Hepatic stellate cell (primary cell): ENCODE measurements around the gene BNC2.
A peak's percentile ranks its signal among the peaks of the same experiment; 100 is the strongest.

Experiments used
- DNase-seq: peaks from one replicate; pipeline ENCODE4 v3.0.0; 2011; ENCODE audit warnings: low spot score

BNC2 gene

DNA sequence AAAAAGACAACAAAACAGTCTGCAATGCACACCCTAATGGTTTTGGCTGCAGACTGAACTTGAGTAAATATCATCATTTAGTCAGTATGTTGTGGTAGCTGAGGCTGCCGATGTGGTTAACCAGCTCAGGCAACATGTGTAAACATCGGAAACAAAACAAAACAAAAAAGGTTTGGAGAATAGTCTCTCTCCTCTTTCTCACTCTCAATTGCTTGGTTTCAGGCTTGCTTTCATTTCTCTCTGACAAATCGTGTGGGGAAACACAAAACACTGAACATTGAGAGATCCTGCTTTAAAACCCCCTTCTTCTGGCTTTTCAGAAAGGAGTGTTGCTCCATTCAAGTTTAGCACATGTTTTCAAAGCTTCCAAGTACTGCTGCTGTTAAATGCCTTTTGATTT, 453.3 kb downstream of the BNC2 start:
- DNase-seq: peak; percentile 12

DNA sequence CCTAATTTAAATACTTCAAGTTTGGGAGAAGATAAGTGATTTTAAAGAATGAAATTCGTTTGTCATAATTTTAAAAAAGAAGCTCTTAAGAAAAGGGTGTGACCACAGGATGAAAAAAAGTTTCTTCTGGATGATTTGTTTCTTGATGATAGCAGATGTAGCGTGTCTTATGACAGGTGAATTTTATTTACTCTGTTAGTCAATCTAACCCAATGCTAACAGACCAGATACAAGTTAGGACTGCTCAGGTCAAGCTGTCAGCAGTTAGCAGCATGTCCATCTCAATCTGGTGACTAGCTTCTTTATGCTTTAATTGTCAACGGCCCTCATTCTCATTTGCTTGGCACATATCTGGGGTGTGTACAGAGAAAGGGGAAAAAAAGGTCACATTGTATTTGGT, 456.0 kb downstream of the BNC2 start:
- DNase-seq: no peak

- peak; percentile 14 for DNase-seq
These were observed 456.9 kb downstream of the BNC2 start for GRCh38 chr9:16413509-16414016.

DNA sequence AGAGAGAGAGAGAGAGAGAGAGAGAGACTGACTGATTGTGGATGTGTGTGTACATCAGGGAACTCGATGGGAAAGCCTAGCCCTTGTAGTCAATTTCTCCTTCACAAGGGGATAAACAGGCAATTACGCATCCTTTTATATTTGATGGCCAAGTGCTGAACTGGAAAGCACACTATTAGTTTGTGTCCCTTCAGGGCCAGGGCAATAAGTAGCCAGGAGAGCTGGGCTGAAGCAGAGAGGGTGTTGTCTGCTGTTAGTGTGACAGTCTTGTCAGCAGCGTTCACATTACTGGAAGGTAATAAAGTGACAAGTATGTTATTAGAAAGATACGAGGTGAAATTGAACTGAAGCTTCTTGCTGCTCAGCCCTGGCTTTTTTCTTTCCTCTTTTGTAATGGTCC, 457.7 kb downstream of the BNC2 start:
- DNase-seq: no peak

GRCh38 chr9:16411311-16411710, 459.2 kb downstream of the BNC2 start:
- DNase-seq: no peak

DNA sequence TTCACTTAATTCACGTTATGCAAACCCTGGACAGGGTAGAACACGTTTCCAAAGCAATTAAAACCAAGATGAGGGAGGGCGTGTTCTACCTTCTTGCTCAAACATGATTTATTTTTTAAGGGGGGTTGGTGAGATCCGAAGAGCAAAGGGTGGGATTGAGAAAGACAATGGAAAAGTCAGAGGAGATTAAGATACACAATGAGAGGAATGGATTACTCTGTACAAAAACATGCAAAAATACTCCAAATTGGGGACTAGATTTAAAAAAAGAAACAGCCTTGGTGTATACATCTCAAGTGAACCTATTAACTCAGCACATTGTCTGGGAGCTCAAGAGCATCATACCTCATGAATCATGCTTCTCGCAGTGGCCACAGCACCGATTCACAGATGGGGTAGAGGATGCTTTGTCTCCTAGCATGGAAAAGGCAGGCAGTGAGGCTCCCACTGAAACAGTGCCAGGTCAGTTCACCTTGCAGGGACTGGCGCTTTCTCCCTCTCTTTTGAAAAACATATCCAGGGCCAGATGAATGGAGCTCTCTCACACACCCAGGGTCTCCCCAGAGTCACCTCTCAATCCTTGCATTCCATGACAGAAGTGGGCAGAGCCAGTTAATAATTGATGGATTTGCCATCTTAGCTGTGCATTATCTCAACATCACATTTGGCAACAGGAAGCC, 459.7 kb downstream of the BNC2 start:
- no peak for DNase-seq

GRCh38 chr9:16407617-16408016, 462.9 kb downstream of the BNC2 start:
- DNase-seq: no peak

- DNase-seq: no peak
These were observed 463.8 kb downstream of the BNC2 start for GRCh38 chr9:16406526-16407225.

DNA sequence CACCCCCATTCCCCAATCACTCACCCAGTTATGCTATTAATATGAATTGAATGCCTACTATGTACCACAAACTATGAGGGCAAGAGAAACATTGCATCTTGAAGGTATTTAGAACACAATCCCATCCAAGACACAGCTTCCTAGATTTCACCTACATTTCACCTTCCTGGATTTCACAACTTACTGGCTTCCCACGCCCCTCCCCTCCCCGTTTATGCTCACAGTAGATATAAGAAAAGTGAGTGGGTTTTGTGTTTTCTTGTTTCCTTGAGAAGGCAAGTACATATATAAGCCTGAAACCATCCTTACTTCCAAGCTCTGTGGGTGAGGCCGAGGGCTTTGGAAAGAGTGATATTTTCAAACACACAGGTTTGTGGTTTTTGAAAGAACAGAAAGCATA, 465.0 kb downstream of the BNC2 start:
- DNase-seq: no peak

- no peak for DNase-seq
These were observed 468.8 kb downstream of the BNC2 start for GRCh38 chr9:16401701-16402100.

GRCh38 chr9:16398691-16399090, 471.8 kb downstream of the BNC2 start:
- DNase-seq: no peak

- DNase-seq: no peak
These were observed 474.1 kb downstream of the BNC2 start for GRCh38 chr9:16396389-16396788.

- DNase-seq: no peak
These were observed 479.1 kb downstream of the BNC2 start for GRCh38 chr9:16391369-16391768.

- no peak for DNase-seq
These were observed 483.1 kb downstream of the BNC2 start for GRCh38 chr9:16387382-16387781.

GRCh38 chr9:16386827-16387077, 483.7 kb downstream of the BNC2 start:
- DNase-seq: no peak

DNA sequence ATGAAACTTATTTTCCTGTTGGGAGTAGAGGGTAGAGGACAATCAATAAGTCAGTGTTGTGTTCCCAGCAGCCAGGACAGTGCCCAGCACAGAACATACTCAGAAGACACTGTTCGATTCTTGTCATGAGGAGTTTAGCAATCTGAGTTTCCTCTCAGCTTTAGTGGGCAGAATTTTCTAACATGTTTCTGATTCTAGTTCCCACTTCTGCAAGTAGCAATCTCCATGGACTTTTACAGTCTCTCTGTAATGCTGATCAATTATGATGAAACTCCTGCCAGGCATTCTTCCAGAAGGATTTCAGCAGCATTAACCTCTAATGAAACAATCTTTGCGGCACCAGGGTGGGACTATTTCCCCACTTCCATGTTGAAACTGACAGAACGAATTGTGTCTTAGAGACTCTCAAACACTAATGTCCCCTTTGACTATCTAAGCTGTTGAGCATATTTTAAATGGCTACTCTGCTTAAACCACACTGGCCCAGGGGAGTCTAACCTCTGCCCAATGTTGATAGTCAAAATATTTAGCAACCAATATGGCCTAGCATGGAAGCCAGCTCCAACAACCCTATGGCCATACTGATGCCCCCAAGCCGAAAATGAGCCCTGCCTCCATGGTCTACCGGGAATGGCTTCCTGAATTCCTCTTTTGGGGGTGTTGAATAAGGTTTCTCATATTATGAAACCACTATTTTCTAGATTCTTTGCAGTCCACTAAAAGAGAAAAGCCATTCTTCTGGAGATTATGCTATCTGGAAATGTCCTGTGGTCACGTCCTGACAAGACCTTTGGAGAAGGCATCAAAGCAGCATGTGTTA, 484.3 kb downstream of the BNC2 start:
- DNase-seq: no peak

GRCh38 chr9:16385590-16385989, 484.9 kb downstream of the BNC2 start:
- DNase-seq: peak; percentile 10

GRCh38 chr9:16384993-16385392, 485.5 kb downstream of the BNC2 start:
- DNase-seq: no peak

DNA sequence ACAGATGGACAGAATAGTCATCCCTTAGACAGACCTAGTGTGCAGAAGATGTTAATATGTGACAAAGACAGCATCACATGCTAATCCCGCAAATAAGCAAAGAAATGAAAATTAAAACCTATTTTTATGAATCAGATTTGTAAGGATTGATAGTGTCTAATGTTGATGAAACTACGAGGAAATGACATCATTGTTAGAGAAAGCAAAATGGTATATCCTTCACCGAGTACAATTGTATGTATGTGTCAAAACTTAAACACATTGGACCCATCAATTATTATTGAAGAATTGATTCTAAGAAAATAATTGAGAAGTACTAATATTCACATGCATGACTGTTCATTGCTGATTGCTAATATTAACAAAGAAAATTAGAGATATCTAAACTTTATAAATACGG, 493.2 kb downstream of the BNC2 start:
- DNase-seq: no peak

- DNase-seq: no peak
These were observed 499.2 kb downstream of the BNC2 start for GRCh38 chr9:16371306-16371705.

DNA sequence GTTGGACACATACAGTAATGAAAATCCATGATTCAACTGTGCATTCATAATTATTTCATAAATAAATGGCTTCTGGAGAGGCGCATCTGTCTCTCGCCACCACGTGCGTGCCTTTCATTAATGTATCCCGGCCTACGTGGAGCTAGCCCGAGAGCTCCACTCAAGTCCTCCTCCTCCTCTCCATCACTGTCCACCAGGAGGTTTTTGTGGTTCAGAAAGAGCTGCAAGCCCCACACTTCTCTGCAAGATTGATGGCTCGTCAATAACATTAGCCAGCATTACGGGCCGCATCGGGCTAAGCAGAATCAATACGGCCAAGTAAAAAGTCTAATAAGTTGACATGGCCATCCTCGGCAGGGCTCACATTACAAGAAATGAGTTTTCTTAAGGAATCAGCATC, 499.8 kb downstream of the BNC2 start:
- no peak for DNase-seq

DNA sequence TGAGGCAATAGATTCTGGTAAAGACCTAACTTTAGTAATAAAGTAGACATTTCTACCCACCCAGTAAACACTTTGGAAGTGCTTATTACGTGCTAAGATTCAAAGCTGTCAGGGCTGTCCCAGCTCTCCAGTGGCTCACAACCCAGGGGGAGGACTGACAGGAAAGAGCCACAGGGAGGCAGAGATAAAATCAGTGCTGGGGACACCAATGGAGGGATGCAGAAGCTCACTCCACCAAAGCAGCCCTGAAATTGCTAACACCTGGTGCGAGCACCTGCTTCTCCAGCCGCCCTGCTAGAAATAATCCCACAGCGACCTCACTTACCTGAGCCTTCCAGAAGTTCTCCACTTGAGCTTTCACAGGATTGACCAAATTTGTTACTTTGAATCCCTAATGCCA, 501.0 kb downstream of the BNC2 start:
- DNase-seq: no peak
